GM19452 (cell line): ENCODE data around the gene NFIA.

Experiments
- ATAC-seq: cut with Tn5 transposase; IDR thresholded peaks from one replicate; pipeline ENCODE4 v1.9.1; 2021; ENCODE audit not compliant: unreplicated experiment

Gene NFIA

GRCh38 chr1:61082311-61083012 is at the start of gene NFIA:
Gene NFIA, plus strand, starts transcription at chr1:61082561.
- no peak for ATAC-seq

GRCh38 chr1:61035880-61036279 is 46.5 kb upstream of the NFIA start:
- ATAC-seq: no peak

GRCh38 chr1:61042466-61043009 is 39.8 kb upstream of the NFIA start:
- ATAC-seq: no peak

GRCh38 chr1:61043010-61043820 is 39.1 kb upstream of the NFIA start:
- ATAC-seq: no peak

- no peak for ATAC-seq
Measured at GRCh38 chr1:61046434-61046833, 35.9 kb upstream of the NFIA start.

GRCh38 chr1:61047061-61047460 is 35.3 kb upstream of the NFIA start:
- ATAC-seq: no peak

- ATAC-seq: peak; percentile 73
Measured at GRCh38 chr1:61049850-61050540, 32.4 kb upstream of the NFIA start.

GRCh38 chr1:61050541-61051442 is 31.6 kb upstream of the NFIA start:
- peak; percentile 3 for ATAC-seq

GRCh38 chr1:61051443-61051718 is 31.0 kb upstream of the NFIA start:
- no peak for ATAC-seq

- ATAC-seq: no peak
Measured at GRCh38 chr1:61051719-61052394, 30.5 kb upstream of the NFIA start.

- ATAC-seq: no peak
Measured at GRCh38 chr1:61052395-61053225, 29.8 kb upstream of the NFIA start.

- ATAC-seq: no peak
Measured at GRCh38 chr1:61053226-61053711, 29.1 kb upstream of the NFIA start.

GRCh38 chr1:61053712-61054600 is 28.4 kb upstream of the NFIA start:
- no peak for ATAC-seq

GRCh38 chr1:61054601-61054993 is 27.8 kb upstream of the NFIA start:
- no peak for ATAC-seq

- ATAC-seq: no peak
Measured at GRCh38 chr1:61055110-61055614, 27.2 kb upstream of the NFIA start.

GRCh38 chr1:61056196-61056572 is 26.2 kb upstream of the NFIA start:
- no peak for ATAC-seq

- ATAC-seq: no peak
Measured at GRCh38 chr1:61056573-61057439, 25.6 kb upstream of the NFIA start.
